SK-N-SH (cell line): Measurements from ENCODE around the gene DDRGK1.

ENCODE experiments used
- CHD2 ChIP-seq: fragments of 150-350 bp; IDR thresholded peaks from 2 replicates; pipeline ENCODE4 v1.6.1; 2018; ENCODE audit warnings: low read length; ENCODE audit not compliant: partially characterized antibody
- CTCF ChIP-seq: fragments of 200-600 bp; sonication (generic); IDR thresholded peaks from 2 replicates; pipeline ENCODE4 v1.6.1; 2017; ENCODE audit warnings: antibody characterized with exemption, mild to moderate bottlenecking, moderate library complexity
- EP300 ChIP-seq, 2 experiments: IDR thresholded peaks; 2 replicates each; pipeline versions ENCODE4 v1.4.0 to v1.6.1; 2012; ENCODE audit warnings: borderline replicate concordance in 1 of 2, low read depth in 1 of 2, low read length in 1 of 2
- EZH2phosphoT487 ChIP-seq: fragments of 200-600 bp; sonication (generic); IDR thresholded peaks from 2 replicates; pipeline ENCODE4 v1.6.1; 2017; ENCODE audit warnings: low read depth, mixed run types, mild to moderate bottlenecking, antibody characterized with exemption, moderate library complexity, borderline replicate concordance
- FOXM1 ChIP-seq: IDR thresholded peaks from 2 replicates; pipeline ENCODE4 v1.4.0; 2012; ENCODE audit warnings: low read depth, mild to moderate bottlenecking
- GABPA ChIP-seq: IDR thresholded peaks from 2 replicates; pipeline ENCODE4 v1.4.0; 2012; ENCODE audit warnings: low read depth, mild to moderate bottlenecking
- POLR2AphosphoS5 ChIP-seq: IDR thresholded peaks from 2 replicates; pipeline ENCODE4 v1.6.1; 2012; ENCODE audit warnings: low read depth, low read length
- RAD21 ChIP-seq: IDR thresholded peaks from 2 replicates; pipeline ENCODE4 v1.6.1; 2012; ENCODE audit warnings: mild to moderate bottlenecking, low read length
- SMC3 ChIP-seq: IDR thresholded peaks from 2 replicates; pipeline ENCODE4 v1.6.1; 2012; ENCODE audit warnings: low read depth, low read length, improper control_type of control experiment
- TAF1 ChIP-seq: IDR thresholded peaks from 2 replicates; pipeline ENCODE4 v1.6.1; 2012; ENCODE audit warnings: low read depth, mild to moderate bottlenecking, low read length, moderate library complexity, borderline replicate concordance

GRCh38 chr20:3235666-3236324, 31.3 kb upstream of the DDRGK1 start:
- TF ChIP-seq CTCF (no peak), SMC3 (no peak), FOXM1 (no peak), CHD2 (no peak), EP300 (IDR thresholded peaks at IDR 0.05; ENCODE audit: borderline replicate concordance in 1 of 2, low read depth in 1 of 2, low read length in 1 of 2) (no peak), TAF1 (no peak), GABPA (no peak), EZH2phosphoT487 (no peak), RAD21 (no peak), POLR2AphosphoS5 (no peak)
